Hepatocyte (in vitro differentiated cells): Measurements from ENCODE around the gene BLNK. TPM values are rescaled to one million over a fixed set of nuclear protein-coding genes. Genes with fewer than 3 reads are reported as not detected.

Experiments used
- DNase-seq: peaks from one replicate; pipeline ENCODE4 v3.0.0-alpha.2; 2016; ENCODE audit warnings: low spot score
- H2AFZ ChIP-seq: fragments of 200-600 bp; sonication (generic); 2 replicates; pipeline ENCODE4 v1.6.0; 2016; ENCODE audit warnings: antibody characterized with exemption, mild to moderate bottlenecking
- H3K27ac ChIP-seq: fragments of 200-600 bp; sonication (generic); 2 replicates; pipeline ENCODE4 v1.5.1; 2016; ENCODE audit warnings: mild to moderate bottlenecking
- H3K27me3 ChIP-seq: fragments of 200-600 bp; sonication (generic); 2 replicates; pipeline ENCODE4 v1.6.1; 2016
- H3K36me3 ChIP-seq: fragments of 200-600 bp; sonication (generic); replicated peaks from 2 replicates; pipeline ENCODE4 v1.5.1; 2016; ENCODE audit warnings: low read depth; ENCODE audit not compliant: insufficient read depth
- H3K4me1 ChIP-seq: fragments of 200-600 bp; sonication (generic); 2 replicates; pipeline ENCODE4 v1.5.1; 2016; ENCODE audit warnings: mild to moderate bottlenecking, moderate library complexity; ENCODE audit not compliant: insufficient read depth
- H3K4me2 ChIP-seq: fragments of 200-600 bp; sonication (generic); 2 replicates; pipeline ENCODE4 v1.6.0; 2016
- H3K4me3 ChIP-seq: fragments of 200-600 bp; sonication (generic); 2 replicates; pipeline ENCODE4 v1.5.1; 2016; ENCODE audit warnings: mild to moderate bottlenecking
- H3K79me2 ChIP-seq: fragments of 200-600 bp; sonication (generic); 2 replicates; pipeline ENCODE4 v1.6.0; 2017; ENCODE audit warnings: mild to moderate bottlenecking
- H3K9me2 ChIP-seq: fragments of 200-600 bp; sonication (generic); replicated peaks from 2 replicates; pipeline ENCODE4 v1.6.0; 2017; ENCODE audit warnings: mild to moderate bottlenecking; ENCODE audit not compliant: insufficient read depth
- H3K9me3 ChIP-seq: fragments of 200-600 bp; sonication (generic); 2 replicates; pipeline ENCODE4 v1.5.1; 2016; ENCODE audit warnings: low read depth, mild to moderate bottlenecking
- H4K20me1 ChIP-seq: fragments of 200-600 bp; sonication (generic); 2 replicates; pipeline ENCODE4 v1.6.0; 2016; ENCODE audit warnings: mild to moderate bottlenecking; ENCODE audit not compliant: insufficient read depth, poor library complexity, severe bottlenecking
- CTCF ChIP-seq: fragments of 200-600 bp; sonication (generic); IDR thresholded peaks from 2 replicates; pipeline ENCODE4 v1.5.1; 2016; ENCODE audit warnings: antibody characterized with exemption, mild to moderate bottlenecking; ENCODE audit not compliant: poor library complexity
- EZH2 ChIP-seq: fragments of 200-600 bp; sonication (generic); IDR thresholded peaks from 2 replicates; pipeline ENCODE4 v1.6.1; 2016; ENCODE audit warnings: antibody characterized with exemption, mild to moderate bottlenecking, borderline replicate concordance
- EZH2phosphoT487 ChIP-seq: fragments of 200-600 bp; sonication (generic); IDR thresholded peaks from one replicate; pipeline ENCODE4 v1.6.1; 2018; ENCODE audit warnings: antibody characterized with exemption, mild to moderate bottlenecking, low read depth, moderate library complexity; ENCODE audit not compliant: unreplicated experiment, severe bottlenecking
- WGBS: methylation state at CpG from one replicate; pipeline ENCODE4 v1.1.6; 2016; ENCODE audit warnings: low lambda C conversion rate; ENCODE audit errors: missing lambda C conversion rate; 5-methylcytosine and 5-hydroxymethylcytosine counted together
- polyA plus RNA-seq: library from polyadenylated mRNA; unstranded; fragments of >200 nt; fragmentation: Nextera tagmentation; extraction: Ambion mirVana; gene quantifications from 2 replicates; pipeline ENCODE4 v1.2.1, GENCODE V29; 2016
- total RNA-seq: library from RNA; depleted of rRNA; stranded (reverse); fragments of >200 nt; gene quantifications from 2 replicates; pipeline ENCODE4 v1.2.3, GENCODE V29; 2014

BLNK gene
- total and polyA plus RNA-seq, 2 experiments from 2014 or later, result 6.3 to 6.9 TPM

GRCh38 chr10:96225119-96225518, 46.2 kb downstream of the BLNK start:
- Histone ChIP-seq H3K79me2 (no peaks in the 10 kb centered on the region), H3K4me1 (no peaks in the 10 kb centered on the region), H4K20me1 (no peaks in the 10 kb centered on the region), H3K9me3 (no peaks in the 10 kb centered on the region), H3K4me2 (no peak overlapping the region), H3K9me2 (no peaks in the 10 kb centered on the region), H3K4me3 (no peak overlapping the region), H3K27me3 (no peaks in the 10 kb centered on the region), H2AFZ (no peak overlapping the region), H3K36me3 (no peaks in the 10 kb centered on the region), H3K27ac (no peak overlapping the region)
- WGBS, result 91% methylated on average over 6 of the region's 6 CpGs
- TF ChIP-seq CTCF (no peak), EZH2phosphoT487 (no peak), EZH2 (no peak)
- DNase-seq, result no peak

- H3K79me2 ChIP-seq, result no peaks in the 10 kb centered on the region
- whole genome bisulfite sequencing, result 88% methylated on average over 10 of the region's 10 CpGs
- H3K4me2 ChIP-seq, result no peak overlapping the region
- H2AFZ ChIP-seq, result no peak overlapping the region
- H3K9me3 ChIP-seq, result no peaks in the 10 kb centered on the region
- no peaks in the 10 kb centered on the region for H3K36me3 ChIP-seq
- no peaks in the 10 kb centered on the region for H3K9me2 ChIP-seq
- no peaks in the 10 kb centered on the region for H3K4me1 ChIP-seq
- no peaks in the 10 kb centered on the region for H3K27me3 ChIP-seq
- H3K27ac ChIP-seq, result no peak overlapping the region
- TF ChIP-seq CTCF, result no peak
- no peak for TF ChIP-seq EZH2phosphoT487
- TF ChIP-seq EZH2, result no peak
- no peaks in the 10 kb centered on the region for H4K20me1 ChIP-seq
- H3K4me3 ChIP-seq, result no peak overlapping the region
- no peak for DNase-seq
Observed at GRCh38 chr10:96222908-96223307, 48.5 kb downstream of the BLNK start.

GRCh38 chr10:96222441-96222840, 48.9 kb downstream of the BLNK start:
- H2AFZ ChIP-seq, result no peak overlapping the region
- 52% methylated on average over 3 of the region's 3 CpGs for WGBS
- no peak for DNase-seq
- H3K9me2 ChIP-seq, result no peaks in the 10 kb centered on the region
- H3K4me3 ChIP-seq, result no peak overlapping the region
- H3K36me3 ChIP-seq, result no peaks in the 10 kb centered on the region
- no peaks in the 10 kb centered on the region for H3K9me3 ChIP-seq
- TF ChIP-seq CTCF, result no peak
- TF ChIP-seq EZH2, result no peak
- no peak for TF ChIP-seq EZH2phosphoT487
- H4K20me1 ChIP-seq, result no peaks in the 10 kb centered on the region
- no peak overlapping the region for H3K4me2 ChIP-seq
- no peaks in the 10 kb centered on the region for H3K79me2 ChIP-seq
- H3K27ac ChIP-seq, result no peak overlapping the region
- no peaks in the 10 kb centered on the region for H3K27me3 ChIP-seq
- no peaks in the 10 kb centered on the region for H3K4me1 ChIP-seq

- H2AFZ ChIP-seq, result no peak overlapping the region
- H4K20me1 ChIP-seq, result no peaks in the 10 kb centered on the region
- DNase-seq, result no peak
- no peaks in the 10 kb centered on the region for H3K27me3 ChIP-seq
- H3K36me3 ChIP-seq, result no peaks in the 10 kb centered on the region
- no peaks in the 10 kb centered on the region for H3K9me2 ChIP-seq
- H3K4me1 ChIP-seq, result no peaks in the 10 kb centered on the region
- no peaks in the 10 kb centered on the region for H3K9me3 ChIP-seq
- H3K4me2 ChIP-seq, result no peak overlapping the region
- no peak for TF ChIP-seq EZH2
- no peak for TF ChIP-seq CTCF
- TF ChIP-seq EZH2phosphoT487, result no peak
- 65% methylated on average over 5 of the region's 5 CpGs for WGBS
- no peak overlapping the region for H3K27ac ChIP-seq
- H3K79me2 ChIP-seq, result no peaks in the 10 kb centered on the region
- no peak overlapping the region for H3K4me3 ChIP-seq
Observed at GRCh38 chr10:96218826-96219225, 52.5 kb downstream of the BLNK start.
